Duodenal mucosa (tissue), 2 donors: ENCODE data around the gene ZNF165.

Experiments used
- H3K27ac ChIP-seq: one replicate; pipeline ENCODE4 v1.7.0; 2013; ENCODE audit warnings: low read depth, low read length
- H3K27me3 ChIP-seq, 2 donors: one replicate each; pipeline ENCODE4 v1.7.0; 2013; ENCODE audit warnings: low read length in 2 of 2, control low read depth in 1 of 2; ENCODE audit not compliant: insufficient read depth in 2 of 2, control insufficient read depth in 1 of 2
- H3K36me3 ChIP-seq, 2 donors: one replicate each; pipeline ENCODE4 v1.7.0; 2013; ENCODE audit warnings: low read length in 2 of 2, control low read depth in 1 of 2; ENCODE audit not compliant: insufficient read depth in 2 of 2, control insufficient read depth in 1 of 2
- H3K4me1 ChIP-seq, 2 donors: one replicate each; pipeline ENCODE4 v1.7.0; 2013; ENCODE audit warnings: low read length in 2 of 2, control low read depth in 1 of 2; ENCODE audit not compliant: insufficient read depth in 2 of 2, control insufficient read depth in 1 of 2
- H3K4me3 ChIP-seq, 2 donors: one replicate each; pipeline ENCODE4 v1.7.0; 2013; ENCODE audit warnings: low read length in 2 of 2, low read depth in 1 of 2
- H3K9ac ChIP-seq, 2 donors: one replicate each; pipeline ENCODE4 v1.7.0; 2013; ENCODE audit warnings: low read length in 2 of 2, low read depth in 1 of 2
- H3K9me3 ChIP-seq, 2 donors: one replicate each; pipeline ENCODE4 v1.7.0; 2013; ENCODE audit warnings: low read length in 2 of 2, control low read depth in 1 of 2; ENCODE audit not compliant: control insufficient read depth in 1 of 2

The ZNF165 gene

DNA sequence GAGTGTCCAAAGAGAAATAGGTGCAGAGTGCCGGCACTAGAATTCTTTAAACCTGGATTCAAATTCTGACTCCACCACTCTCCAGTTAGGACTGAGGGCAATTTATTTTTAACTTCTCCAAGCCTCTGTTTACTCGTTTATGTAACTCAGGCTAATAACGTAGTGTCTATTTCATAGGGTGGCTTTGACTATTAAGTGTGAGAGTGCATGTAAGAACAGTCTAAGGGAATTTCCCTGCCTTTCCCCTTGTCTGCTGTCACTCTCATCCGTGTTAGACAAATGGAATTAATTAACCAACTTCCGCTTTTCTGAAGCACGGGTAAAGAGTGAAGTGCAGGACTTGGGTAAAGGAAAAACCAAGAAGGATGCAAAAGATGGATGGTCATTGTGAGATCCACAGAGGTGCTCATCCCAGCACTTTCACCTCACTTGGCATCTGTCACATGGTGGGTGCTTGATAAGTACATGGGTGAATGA, 57.2 kb downstream of the ZNF165 start:
- H3K4me1 ChIP-seq: peaks cover 22 to 32% of the 10 kb centered on the region in 2 donors
- peak overlapping the region; percentile 87 to 91 for H3K9ac ChIP-seq
- H3K4me3 ChIP-seq: peak overlapping the region; percentile 94 to 96
- no peaks in the 10 kb centered on the region for H3K9me3 ChIP-seq
- no peaks in the 10 kb centered on the region for H3K36me3 ChIP-seq
- no peaks in the 10 kb centered on the region for H3K27me3 ChIP-seq
- no peak overlapping the region for H3K27ac ChIP-seq
